AG04450 (cell line): Measurements from ENCODE around the gene TMCC1. TPM values are rescaled to one million over a fixed set of nuclear protein-coding genes. Genes with fewer than 3 reads are reported as not detected.

Experiments used
- CTCF ChIA-PET: fragments of 300-600, 350-600 bp; formaldehyde crosslinking; extraction: SDS; loops from one replicate; lab custom pipeline; 2022; ENCODE audit warnings: antibody characterized with exemption, inconsistent platforms; lab: Charles Lee
- POLR2A ChIA-PET: fragments of 350-600 bp; formaldehyde crosslinking; extraction: SDS; loops from one replicate; lab custom pipeline; 2021; ENCODE audit warnings: antibody characterized with exemption, inconsistent platforms; lab: Yijun Ruan, JAX
- DNase-seq: peaks from one replicate; pipeline ENCODE4 v3.0.0-alpha.2; 2011; ENCODE audit warnings: low read depth, low spot score
- H3K27ac ChIP-seq: one replicate; pipeline ENCODE4 v1.5.1; 2012; ENCODE audit warnings: low read depth, low read length, control low read depth
- H3K27me3 ChIP-seq: one replicate; pipeline ENCODE4 v1.6.0; 2012; ENCODE audit warnings: low read length; ENCODE audit not compliant: control insufficient read depth, insufficient read depth
- H3K4me3 ChIP-seq: 2 replicates; pipeline ENCODE4 v1.5.1; 2011; ENCODE audit warnings: mild to moderate bottlenecking, low read depth, low read length, control low read depth
- H3K9me3 ChIP-seq: 2 replicates; pipeline ENCODE4 v1.5.1; 2012; ENCODE audit warnings: low read length; ENCODE audit not compliant: control insufficient read depth, insufficient read depth
- polyA plus RNA-seq: library from polyadenylated mRNA; depleted of rRNA; stranded (reverse); fragments of >200 nt; gene quantifications from 2 replicates; pipeline ENCODE4 v1.2.3, GENCODE V29; 2011
- TF ChIP-seq, protein P1 (sequence below): IDR thresholded peaks from 2 replicates; pipeline ENCODE4 v1.5.1; 2011; ENCODE audit warnings: low read depth, low read length, control low read depth, inconsistent platforms

The TMCC1 gene
- polyA plus RNA-seq, 1 experiment = 14.1 TPM

DNA sequence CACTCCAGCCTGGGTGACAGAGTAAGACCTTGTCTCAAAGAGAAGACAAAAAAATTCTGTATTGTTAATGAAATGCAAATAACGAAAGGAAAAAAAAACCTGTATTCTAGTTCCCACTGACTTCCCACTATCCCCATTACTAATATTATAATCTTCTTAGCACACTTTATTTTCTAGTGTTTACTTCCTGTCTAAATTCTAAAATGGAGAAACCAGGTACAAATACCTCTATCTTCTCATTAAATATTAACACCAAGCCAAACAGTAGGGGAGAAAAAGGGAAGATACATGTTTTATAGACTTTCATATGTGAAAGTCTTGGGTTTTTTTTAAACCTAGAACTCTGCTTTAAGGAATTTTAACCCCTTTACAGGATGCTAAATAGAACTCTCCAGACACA is 231.7 kb downstream of the TMCC1 start:
- ChIA-PET POLR2A (no interaction called here), CTCF (interaction anchor here (1.3 kb wide), 1 partner anchor 172 kb away, joined by 3 read pairs; no protein-coding TSS in a partner anchor)
- TF ChIP-seq, protein P1, sequence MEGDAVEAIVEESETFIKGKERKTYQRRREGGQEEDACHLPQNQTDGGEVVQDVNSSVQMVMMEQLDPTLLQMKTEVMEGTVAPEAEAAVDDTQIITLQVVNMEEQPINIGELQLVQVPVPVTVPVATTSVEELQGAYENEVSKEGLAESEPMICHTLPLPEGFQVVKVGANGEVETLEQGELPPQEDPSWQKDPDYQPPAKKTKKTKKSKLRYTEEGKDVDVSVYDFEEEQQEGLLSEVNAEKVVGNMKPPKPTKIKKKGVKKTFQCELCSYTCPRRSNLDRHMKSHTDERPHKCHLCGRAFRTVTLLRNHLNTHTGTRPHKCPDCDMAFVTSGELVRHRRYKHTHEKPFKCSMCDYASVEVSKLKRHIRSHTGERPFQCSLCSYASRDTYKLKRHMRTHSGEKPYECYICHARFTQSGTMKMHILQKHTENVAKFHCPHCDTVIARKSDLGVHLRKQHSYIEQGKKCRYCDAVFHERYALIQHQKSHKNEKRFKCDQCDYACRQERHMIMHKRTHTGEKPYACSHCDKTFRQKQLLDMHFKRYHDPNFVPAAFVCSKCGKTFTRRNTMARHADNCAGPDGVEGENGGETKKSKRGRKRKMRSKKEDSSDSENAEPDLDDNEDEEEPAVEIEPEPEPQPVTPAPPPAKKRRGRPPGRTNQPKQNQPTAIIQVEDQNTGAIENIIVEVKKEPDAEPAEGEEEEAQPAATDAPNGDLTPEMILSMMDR = no peak
- no peak for DNase-seq
- Histone ChIP-seq H3K9me3 (no peaks in the 10 kb centered on the region), H3K27me3 (no peaks in the 10 kb centered on the region), H3K4me3 (no peak overlapping the region), H3K27ac (no peak overlapping the region)

DNA sequence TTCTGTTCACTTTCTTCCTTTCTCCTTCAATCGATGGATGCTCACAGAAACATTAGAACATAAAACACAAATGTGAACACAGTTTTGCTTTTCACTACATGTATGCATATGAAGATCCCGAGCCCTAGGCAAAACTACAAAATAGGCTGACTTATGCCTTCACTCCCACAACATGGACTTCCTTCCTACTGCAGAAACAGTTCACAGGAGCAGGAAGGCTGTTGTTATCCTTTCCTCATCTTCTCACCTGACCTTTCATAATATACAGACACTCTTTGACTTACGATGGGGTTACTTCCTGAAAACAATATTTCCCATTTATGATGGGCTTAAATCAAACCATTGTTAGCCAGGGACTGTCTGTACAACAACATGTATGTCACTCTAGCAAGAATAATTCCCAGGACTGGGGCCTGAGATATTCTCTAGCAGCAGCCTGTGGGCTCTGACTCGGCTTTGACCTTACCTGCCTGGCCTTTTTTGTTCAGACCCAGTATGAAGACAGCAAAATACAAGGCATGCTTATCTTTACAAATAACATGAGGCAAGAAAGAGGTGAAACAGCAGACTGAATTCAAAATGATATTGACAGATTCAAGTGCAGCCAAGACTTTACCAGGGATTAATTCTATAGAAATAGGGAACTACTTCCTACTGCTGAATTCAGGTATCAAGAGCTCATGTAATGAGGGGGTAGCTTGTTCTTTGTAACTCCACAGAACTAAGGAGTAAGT is 235.2 kb downstream of the TMCC1 start:
- Histone ChIP-seq H3K27ac (no peak overlapping the region), H3K27me3 (no peaks in the 10 kb centered on the region), H3K4me3 (no peak overlapping the region), H3K9me3 (no peaks in the 10 kb centered on the region)
- POLR2A ChIA-PET = no interaction called here
- CTCF ChIA-PET = interaction anchor here (1.0 to 1.5 kb wide), 2 partner anchors 167 to 168 kb away, joined by 3 to 6 read pairs; no protein-coding TSS in a partner anchor
- TF ChIP-seq, protein P1 = no peak
- DNase-seq = no peak

DNA sequence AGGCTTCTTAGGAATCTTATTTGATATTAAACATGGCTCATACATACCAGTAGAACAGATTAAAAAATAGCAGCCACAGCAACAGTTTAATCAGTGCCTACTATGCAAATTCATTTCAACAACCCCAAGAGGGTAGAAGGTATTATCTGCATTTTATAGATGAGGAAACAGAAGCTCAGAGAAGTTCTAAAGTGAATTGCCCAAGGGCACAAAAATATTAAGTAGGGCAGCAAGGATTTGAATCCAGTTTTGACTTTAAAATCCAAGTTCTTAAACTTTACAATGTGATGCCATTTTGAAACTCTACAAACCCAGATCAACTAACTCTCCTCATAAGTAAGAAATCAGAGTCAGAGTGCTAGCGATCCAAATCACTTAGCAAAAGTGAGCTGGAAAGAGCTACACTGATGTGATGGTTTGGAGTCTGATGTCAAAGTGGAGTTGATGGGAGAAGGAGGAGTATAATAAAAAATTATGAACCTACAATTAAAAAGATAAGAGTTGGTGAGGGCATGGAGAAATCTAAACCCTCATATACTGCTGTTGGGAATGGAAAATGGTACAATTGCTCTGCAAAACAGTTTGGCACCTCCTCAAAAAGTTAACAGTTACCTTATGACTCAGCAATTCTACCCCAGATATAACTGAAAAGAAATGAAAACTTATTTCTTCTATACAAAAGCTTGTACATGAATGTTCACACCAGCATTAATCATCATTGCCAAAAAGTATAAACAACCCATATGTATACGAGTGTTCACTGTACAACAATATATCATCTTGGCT is 236.1 kb downstream of the TMCC1 start:
- no peaks in the 10 kb centered on the region for H3K9me3 ChIP-seq
- TF ChIP-seq, protein P1 = no peak
- ChIA-PET CTCF (interaction anchor here (1.0 to 1.1 kb wide), 2 partner anchors 167 to 274 kb away, joined by 3 read pairs; no protein-coding TSS in a partner anchor), POLR2A (no interaction called here)
- no peak for DNase-seq
- no peaks in the 10 kb centered on the region for H3K27me3 ChIP-seq
- no peak overlapping the region for H3K4me3 ChIP-seq
- no peak overlapping the region for H3K27ac ChIP-seq

DNA sequence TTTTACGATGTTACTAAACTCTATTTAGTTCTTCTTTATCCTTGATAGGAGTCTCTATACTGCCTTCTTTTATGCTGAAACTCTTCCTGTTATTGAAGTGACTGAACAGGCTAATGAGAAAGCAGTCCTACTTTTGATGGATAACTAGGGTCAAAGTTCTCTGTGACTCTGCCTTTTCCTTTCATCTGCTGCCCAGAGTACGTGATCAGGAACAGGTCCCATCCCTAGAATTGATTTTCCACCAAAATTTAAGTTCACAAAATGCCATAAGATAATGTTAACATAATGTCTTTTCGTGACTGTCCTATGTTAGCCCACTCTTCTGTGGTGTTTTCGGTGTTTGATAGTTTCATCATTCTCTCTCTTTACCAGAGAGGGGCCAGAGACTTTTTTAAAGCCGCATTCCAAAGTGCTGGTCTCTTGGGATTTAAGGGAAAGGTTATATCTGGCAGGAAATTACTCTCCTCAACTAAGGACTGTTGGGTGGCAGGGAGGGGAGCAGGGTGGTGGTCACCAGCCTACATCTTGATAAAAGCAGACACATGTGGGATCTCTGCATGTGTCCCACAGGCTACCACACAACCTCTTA is 236.8 kb downstream of the TMCC1 start:
- no peaks in the 10 kb centered on the region for H3K27me3 ChIP-seq
- POLR2A ChIA-PET = no interaction called here
- no peak for DNase-seq
- no peak overlapping the region for H3K27ac ChIP-seq
- H3K9me3 ChIP-seq = no peaks in the 10 kb centered on the region
- H3K4me3 ChIP-seq = no peak overlapping the region
- TF ChIP-seq, protein P1 = no peak
- CTCF ChIA-PET = interaction anchor here (1.0 to 1.1 kb wide), 2 partner anchors 166 to 273 kb away, joined by 3 read pairs; no protein-coding TSS in a partner anchor
